ENCODE data around the gene KRTAP10-2.

GRCh38 chr21:44564886-44565598, 13.7 kb upstream of the KRTAP10-2 start:
- TF ChIP-seq POLR2A (IDR thresholded peaks at IDR 0.05; ENCODE audit: low read depth, low read length): no peak
- no peak for TF ChIP-seq POLR2AphosphoS5 (IDR thresholded peaks at IDR 0.05; ENCODE audit: low read depth, low read length)
- no peak for TF ChIP-seq TAF1 (IDR thresholded peaks at IDR 0.05; ENCODE audit: borderline replicate concordance, low read depth, low read length)
